Activated T-cell treated with anti-CD3 and anti-CD28 coated beads, Interleukin-2, amount 50 U/mL, for 1 hour (primary cell): ENCODE measurements around the gene NGDN.
"Not testable (repeated sequence)": the region's sequence is repeated elsewhere in the genome, so short reads cannot be mapped to it uniquely, and the experiment has no call there.

Experiments used
- DNase-seq: peaks from one replicate; pipeline ENCODE4 v3.0.0-alpha.2; 2020

The NGDN gene

GRCh38 chr14:23439107-23439835, 30.2 kb upstream of the NGDN start:
- no peak for DNase-seq

GRCh38 chr14:23441076-23441475, 28.4 kb upstream of the NGDN start:
- no peak for DNase-seq

GRCh38 chr14:23442721-23443356, 26.7 kb upstream of the NGDN start:
- no peak for DNase-seq

- DNase-seq, result no peak
These were observed 26.1 kb upstream of the NGDN start for GRCh38 chr14:23443411-23443812.

GRCh38 chr14:23443881-23444280, 25.6 kb upstream of the NGDN start:
- DNase-seq, result no peak

- no peak for DNase-seq
These were observed 25.2 kb upstream of the NGDN start for GRCh38 chr14:23444314-23444713.

GRCh38 chr14:23445773-23446172, 23.7 kb upstream of the NGDN start:
- DNase-seq, result no peak

GRCh38 chr14:23446291-23446851, 23.1 kb upstream of the NGDN start:
- DNase-seq, result no peak

GRCh38 chr14:23447361-23448350, 21.8 kb upstream of the NGDN start:
- DNase-seq, result no peak

- DNase-seq, result no peak
These were observed 20.2 kb upstream of the NGDN start for GRCh38 chr14:23449314-23449713.

- no peak for DNase-seq
These were observed 19.1 kb upstream of the NGDN start for GRCh38 chr14:23450379-23450778.

- no peak for DNase-seq
These were observed 17.3 kb upstream of the NGDN start for GRCh38 chr14:23452237-23452636.

- no peak for DNase-seq
These were observed 15.1 kb upstream of the NGDN start for GRCh38 chr14:23454445-23454856.

GRCh38 chr14:23456883-23457586, 12.5 kb upstream of the NGDN start:
- DNase-seq, result not testable (repeated sequence)

- DNase-seq, result no peak
These were observed 11.7 kb upstream of the NGDN start for GRCh38 chr14:23457587-23458445.

- no peak for DNase-seq
These were observed 8.5 kb upstream of the NGDN start for GRCh38 chr14:23460960-23461359.

- DNase-seq, result no peak
These were observed 4.8 kb upstream of the NGDN start for GRCh38 chr14:23464700-23465099.

GRCh38 chr14:23465261-23465660, 4.2 kb upstream of the NGDN start:
- DNase-seq, result no peak

- DNase-seq, result no peak
These were observed 788 bp upstream of the NGDN start for GRCh38 chr14:23468704-23469126.

GRCh38 chr14:23469906-23470403, 452 bp downstream of the NGDN start:
- no peak for DNase-seq

GRCh38 chr14:23470947-23471346, 1.4 kb downstream of the NGDN start:
- DNase-seq, result no peak
